HL-60 (cell line): ENCODE data around the gene CACNA1D.

Source experiments
- DNase-seq, 2 experiments: peaks; one replicate each; pipeline ENCODE4 v3.0.0-alpha.2; 2010 to 2020; ENCODE audit warnings: low read depth in 1 of 2, low spot score in 1 of 2
- H3K27ac ChIP-seq: fragments of 250-450 bp; sonication (Bioruptor Pico); replicated peaks from 2 replicates; pipeline ENCODE4 v1.5.1; 2020; ENCODE audit warnings: mild to moderate bottlenecking, moderate library complexity
- H3K27me3 ChIP-seq: fragments of 250-450 bp; sonication (Bioruptor Pico); 2 replicates; pipeline ENCODE4 v1.5.1; 2021; ENCODE audit warnings: mild to moderate bottlenecking, moderate library complexity; ENCODE audit not compliant: insufficient read depth, poor library complexity, severe bottlenecking
- H3K4me3 ChIP-seq: replicated peaks from 2 replicates; pipeline ENCODE4 v1.5.1; 2011; ENCODE audit warnings: mild to moderate bottlenecking, control low read depth, low read length; ENCODE audit not compliant: insufficient read depth
- CTCF ChIP-seq: IDR thresholded peaks from one replicate; pipeline ENCODE4 v1.5.1; 2011; ENCODE audit warnings: low read length, control low read depth, inconsistent platforms; ENCODE audit not compliant: insufficient read depth
- GABPA ChIP-seq: IDR thresholded peaks from 2 replicates; pipeline ENCODE4 v1.6.1; 2012; ENCODE audit warnings: low read depth
- POLR2AphosphoS5 ChIP-seq: IDR thresholded peaks from 2 replicates; pipeline ENCODE4 v1.6.1; 2012; ENCODE audit warnings: low read depth
- REST ChIP-seq: IDR thresholded peaks from 2 replicates; pipeline ENCODE4 v1.6.1; 2012; ENCODE audit warnings: low read depth; ENCODE audit not compliant: insufficient replicate concordance
- SPI1 ChIP-seq: IDR thresholded peaks from 2 replicates; pipeline ENCODE4 v1.6.1; 2012; ENCODE audit warnings: low read depth, mild to moderate bottlenecking, borderline replicate concordance

CACNA1D gene

GRCh38 chr3:53555068-53555588, 60.7 kb downstream of the CACNA1D start:
- peaks cover 5% of the 10 kb centered on the region for H3K27me3 ChIP-seq
- no peak overlapping the region for H3K27ac ChIP-seq
- H3K4me3 ChIP-seq: no peak overlapping the region
- DNase-seq: no peak
- no peak for TF ChIP-seq GABPA
- TF ChIP-seq CTCF: no peak
- TF ChIP-seq POLR2AphosphoS5: no peak
- no peak for TF ChIP-seq SPI1
- TF ChIP-seq REST: no peak

GRCh38 chr3:53566461-53567145, 72.2 kb downstream of the CACNA1D start:
- DNase-seq: no peak
- Histone ChIP-seq H3K27ac (no peak overlapping the region), H3K27me3 (peaks cover 8% of the 10 kb centered on the region), H3K4me3 (no peak overlapping the region)
- no peak for TF ChIP-seq POLR2AphosphoS5
- TF ChIP-seq CTCF: no peak
- no peak for TF ChIP-seq GABPA
- TF ChIP-seq REST: no peak
- TF ChIP-seq SPI1: no peak

- Histone ChIP-seq H3K4me3 (no peak overlapping the region), H3K27ac (no peak overlapping the region), H3K27me3 (peaks cover 6% of the 10 kb centered on the region)
- TF ChIP-seq REST (no peak), SPI1 (no peak), GABPA (no peak), POLR2AphosphoS5 (no peak), CTCF (no peak)
- no peak for DNase-seq
Measured at GRCh38 chr3:53570081-53570480, 75.7 kb downstream of the CACNA1D start.
